VCaP (cell line): ENCODE measurements around the gene IFITM5.
"Not testable (repeated sequence)": the region's sequence is repeated elsewhere in the genome, so short reads cannot be mapped to it uniquely, and the experiment has no call there.

ENCODE experiments used
- H3K27ac ChIP-seq: fragments of 450-650 bp; 2 replicates; pipeline ENCODE4 v1.5.1; 2017
- CTCF ChIP-seq: fragments of 450-650 bp; conservative IDR thresholded peaks from 2 replicates; pipeline ENCODE4 v1.5.1; 2017; ENCODE audit warnings: mild to moderate bottlenecking, moderate library complexity

IFITM5 gene

DNA sequence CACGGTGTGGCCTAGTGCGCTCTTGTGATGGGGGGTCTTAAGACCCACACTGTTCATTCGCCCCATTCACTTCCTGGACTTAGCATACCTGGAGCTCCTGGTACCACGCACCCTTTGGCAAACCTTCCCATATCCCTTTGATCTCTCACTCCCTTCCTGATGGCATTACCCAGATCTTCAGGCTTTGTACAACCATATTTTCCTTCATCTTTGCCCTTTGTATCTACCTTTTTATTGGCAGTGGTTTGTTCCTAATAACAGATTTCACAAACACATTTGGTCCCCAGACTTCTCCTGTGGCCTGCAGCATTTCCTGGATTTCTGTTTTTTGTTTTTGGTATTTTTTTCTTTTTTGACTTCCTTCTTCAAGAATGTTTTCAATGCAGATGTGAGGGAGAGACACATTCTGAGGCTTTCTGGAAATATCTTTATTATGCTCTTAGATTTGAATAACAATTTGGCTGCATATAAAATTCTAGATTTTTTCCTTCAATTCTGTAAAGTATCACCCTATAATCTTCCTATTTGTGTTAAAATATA, 37.4 kb upstream of the IFITM5 start:
- H3K27ac ChIP-seq = no peak overlapping the region
- TF ChIP-seq CTCF = no peak

- TF ChIP-seq CTCF = no peak
- no peak overlapping the region for H3K27ac ChIP-seq
Measured at GRCh38 chr11:335779-336658, 36.7 kb upstream of the IFITM5 start.

DNA sequence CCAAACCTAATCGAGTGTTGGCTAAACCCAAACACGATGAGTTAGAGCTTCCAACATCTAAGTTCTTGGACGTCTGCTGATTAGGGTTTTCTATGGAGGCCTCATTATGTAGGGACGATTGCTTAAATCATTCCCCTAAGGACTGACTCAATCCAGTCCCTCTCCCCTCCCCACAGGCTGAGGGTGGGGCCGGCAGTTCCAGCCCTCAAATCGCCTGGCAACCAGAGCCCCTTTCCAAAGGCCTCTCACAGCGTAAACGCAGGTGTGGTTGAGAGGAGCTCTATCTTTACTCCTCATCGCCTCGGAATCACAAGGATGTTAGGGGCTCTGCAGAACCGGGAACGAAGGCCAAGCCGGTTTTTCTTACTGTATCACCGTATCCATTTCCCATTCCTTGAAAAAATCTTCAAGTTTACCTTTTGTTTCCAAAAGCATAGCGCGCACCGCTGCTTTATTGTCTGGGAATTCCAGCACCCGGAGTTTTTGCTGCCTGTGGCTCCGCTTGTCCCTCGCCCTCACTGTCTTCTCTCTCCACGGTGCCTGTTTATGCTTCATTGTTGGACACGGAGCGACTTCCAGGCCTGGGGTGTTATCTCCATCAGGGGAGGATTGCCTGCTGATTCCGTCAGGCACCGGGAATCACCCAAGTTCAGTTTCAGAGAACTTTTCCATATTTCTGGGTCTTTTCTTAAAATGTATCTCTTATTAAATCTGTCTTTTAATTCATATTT, 35.1 kb upstream of the IFITM5 start:
- no peak for TF ChIP-seq CTCF
- no peak overlapping the region for H3K27ac ChIP-seq

DNA sequence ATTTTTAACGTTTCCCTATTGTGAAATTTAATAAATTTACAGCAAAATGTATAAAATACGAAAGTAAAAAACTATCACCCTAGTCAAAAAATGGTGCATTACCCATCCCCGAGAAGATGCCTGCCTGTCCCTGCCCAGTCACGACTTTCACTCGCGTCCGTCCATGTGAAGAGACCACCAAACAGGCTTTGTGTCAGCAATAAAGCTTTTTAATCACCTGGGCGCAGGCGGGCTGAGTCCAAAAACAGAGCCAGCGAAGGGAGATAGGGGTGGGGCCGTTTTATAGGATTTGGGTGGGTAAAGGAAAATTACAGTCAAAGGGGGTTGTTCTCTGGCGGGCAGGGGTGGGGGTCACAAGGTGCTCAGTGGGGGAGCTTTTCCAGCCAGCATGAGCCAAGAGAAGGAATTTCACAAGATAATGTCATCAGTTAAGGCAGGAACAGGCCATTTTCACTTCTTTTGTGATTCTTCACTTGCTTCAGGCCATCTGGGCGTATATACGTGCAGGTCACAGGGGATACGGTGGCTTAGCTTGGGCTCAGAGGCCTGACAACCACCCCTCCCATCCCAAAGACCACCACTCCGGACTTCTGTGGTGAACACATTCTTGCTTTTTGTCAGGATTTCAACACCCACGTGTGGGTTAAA, 34.4 kb upstream of the IFITM5 start:
- not testable (repeated sequence) for H3K27ac ChIP-seq

DNA sequence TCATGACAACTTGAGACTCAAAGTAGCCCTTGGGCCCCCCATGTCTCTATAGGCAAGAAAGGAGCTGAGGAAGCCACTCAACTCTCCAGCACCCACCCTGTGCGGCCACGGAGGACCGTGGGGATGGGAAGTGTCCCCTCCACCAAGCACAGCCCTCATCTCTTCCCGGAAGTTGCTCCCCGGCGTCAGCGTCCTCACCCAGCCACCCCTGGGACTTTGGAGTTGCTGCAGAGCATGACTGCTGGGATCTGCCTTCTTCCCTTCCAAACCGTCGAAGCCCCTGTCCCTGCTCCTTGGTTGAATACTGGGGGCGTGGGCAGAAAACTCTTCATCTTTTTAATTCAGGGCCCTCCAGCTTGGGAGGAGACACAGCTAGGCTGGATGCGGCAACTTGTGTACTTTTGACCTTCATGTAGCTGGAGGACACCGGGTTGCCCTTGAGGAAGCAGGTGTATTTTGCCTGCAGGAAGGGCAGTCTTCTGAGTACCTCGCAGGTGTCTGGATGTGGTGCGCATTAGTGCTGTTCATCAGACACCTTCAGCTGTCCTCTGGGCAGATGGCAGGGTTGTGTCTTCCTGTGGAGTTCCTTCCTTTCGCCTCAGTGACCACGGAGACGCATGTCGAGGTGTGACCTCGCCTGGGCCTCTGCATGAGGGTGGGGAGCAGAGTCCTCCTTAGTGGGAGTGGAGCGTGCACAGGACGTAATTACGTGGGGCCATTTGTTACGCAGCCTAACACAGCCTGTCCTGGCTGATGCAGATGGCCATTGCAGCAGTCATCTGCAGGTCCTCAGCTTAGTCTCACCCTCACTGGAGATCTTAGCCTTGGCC, 33.5 kb upstream of the IFITM5 start:
- TF ChIP-seq CTCF = no peak
- no peak overlapping the region for H3K27ac ChIP-seq

GRCh38 chr11:331358-332060, 32.2 kb upstream of the IFITM5 start:
- no peak for TF ChIP-seq CTCF
- H3K27ac ChIP-seq = no peak overlapping the region
